Kidney (tissue), 14 donors: ENCODE results near the gene SGCB. TPM values are rescaled to one million over a fixed set of nuclear protein-coding genes. Genes with fewer than 3 reads are reported as not detected.

Experiments used
- DNase-seq, 5 donors: peaks; one replicate each; pipeline ENCODE4 v3.0.0-alpha.2; 2013 to 2020
- FAIRE-seq: peaks from 2 replicates; lab custom pipeline; 2012; peaks lifted over from hg19 to GRCh38; lab: Jason Lieb, UNC
- H3K27ac ChIP-seq, 2 donors: one replicate each; pipeline ENCODE4 v1.7.0; 2013; ENCODE audit warnings: low read depth in 2 of 2, low read length in 2 of 2, inconsistent platforms in 1 of 2
- H3K27me3 ChIP-seq: one replicate; pipeline ENCODE4 v1.7.1; 2013; ENCODE audit warnings: low read length, inconsistent platforms; ENCODE audit not compliant: control insufficient read depth, insufficient read depth
- H3K36me3 ChIP-seq, 3 donors: one replicate each; pipeline versions ENCODE4 v1.7.0 to v1.7.1; 2013; ENCODE audit warnings: low read length in 3 of 3, control low read depth in 1 of 3, inconsistent platforms in 1 of 3; ENCODE audit not compliant: insufficient read depth in 3 of 3, control insufficient read depth in 2 of 3
- H3K4me1 ChIP-seq, 3 donors: one replicate each; pipeline versions ENCODE4 v1.7.0 to v1.7.1; 2013; ENCODE audit warnings: low read length in 3 of 3, inconsistent platforms in 1 of 3, low read depth in 1 of 3; ENCODE audit not compliant: control insufficient read depth in 2 of 3, insufficient read depth in 2 of 3
- H3K4me3 ChIP-seq, 3 donors: one replicate each; pipeline versions ENCODE4 v1.7.0 to v1.8.1; 2013; ENCODE audit warnings: low read length in 3 of 3, control low read depth in 1 of 3, inconsistent platforms in 1 of 3
- H3K9ac ChIP-seq, 3 donors: one replicate each; pipeline versions ENCODE4 v1.7.0 to v1.7.1; 2013; ENCODE audit warnings: low read length in 3 of 3, control low read depth in 1 of 3, inconsistent platforms in 1 of 3
- H3K9me3 ChIP-seq, 3 donors: one replicate each; pipeline versions ENCODE4 v1.7.0 to v1.7.1; 2013; ENCODE audit warnings: low read length in 3 of 3, control low read depth in 1 of 3, inconsistent platforms in 1 of 3; ENCODE audit not compliant: control insufficient read depth in 2 of 3, insufficient read depth in 1 of 3
- CTCF ChIP-seq: IDR thresholded peaks from 3 replicates; pipeline ENCODE4 v1.5.1; 2012; ENCODE audit warnings: mild to moderate bottlenecking, moderate library complexity, borderline replicate concordance; ENCODE audit not compliant: insufficient read depth; ENCODE audit errors: extremely low read depth
- intact Hi-C: fragments of 100-400 bp; cut with DNase I; formaldehyde crosslinking; loops from one replicate; pipeline ENCODE4 v1.11.1; 2022
- polyA plus RNA-seq: library from polyadenylated mRNA; stranded (reverse); fragments of 350-450 nt; fragmentation: Illumina TruSeq; extraction: RNeasy Lipid Tissue Mini Kit (QIAGEN cat#74804); gene quantifications from one replicate; pipeline ENCODE4 v1.2.3, GENCODE V29; 2014; ENCODE audit warnings: low read depth, low replicate concordance; ENCODE audit not compliant: insufficient read depth
- total RNA-seq: library from RNA; stranded (reverse); fragmentation: NEBNext Ultra II Directional; extraction: Animal tissue kit (Norgen Biotek cat#: 25700); gene quantifications from one replicate; pipeline ENCODE4 v1.2.1, GENCODE V29; 2021
- donor health status: control.
- donor health status: control.
- donor health status: control.
- donor health status: control.
- donor health status: control.
- donor health status: DM: yes; HTN: yes; CAD: no.
- donor health status: Normal renal cell carcinoma (clear cell type).

The SGCB gene
- total and polyA plus RNA-seq, 2 donors from 2014 or later = 30.7 to 43.9 TPM

- Histone ChIP-seq H3K27ac (no peak overlapping the region), H3K36me3 (no peaks in the 10 kb centered on the region), H3K4me3 (no peak overlapping the region), H3K4me1 (no peaks in the 10 kb centered on the region), H3K9ac (no peak overlapping the region), H3K27me3 (no peaks in the 10 kb centered on the region), H3K9me3 (no peaks in the 10 kb centered on the region)
- intact Hi-C loops = no loop called here
- FAIRE-seq (no peak), DNase-seq (no peak)
- no peak for TF ChIP-seq CTCF
Observed at GRCh38 chr4:52079659-52080058, 41.6 kb upstream of the SGCB start.

GRCh38 chr4:52076731-52077130, 38.6 kb upstream of the SGCB start:
- no peak for TF ChIP-seq CTCF
- H3K36me3 ChIP-seq = no peaks in the 10 kb centered on the region
- no peaks in the 10 kb centered on the region for H3K4me1 ChIP-seq
- FAIRE-seq = no peak
- DNase-seq = peak; percentile 55 to 69 (median 61)
- H3K27me3 ChIP-seq = no peaks in the 10 kb centered on the region
- peak overlapping the region in 1 of 3 donors; percentile 2 for H3K4me3 ChIP-seq
- intact Hi-C loops = no loop called here
- H3K9me3 ChIP-seq = no peaks in the 10 kb centered on the region
- H3K9ac ChIP-seq = no peak overlapping the region
- no peak overlapping the region for H3K27ac ChIP-seq

GRCh38 chr4:52071791-52072546, 33.9 kb upstream of the SGCB start:
- DNase-seq = no peak
- no peak overlapping the region for H3K27ac ChIP-seq
- intact Hi-C loops = no loop called here
- no peaks in the 10 kb centered on the region for H3K4me1 ChIP-seq
- H3K4me3 ChIP-seq = peak overlapping the region in 2 of 3 donors; percentile 28 to 56
- FAIRE-seq = no peak
- peak overlapping the region in 1 of 3 donors; percentile 29 for H3K9ac ChIP-seq
- H3K27me3 ChIP-seq = no peaks in the 10 kb centered on the region
- no peaks in the 10 kb centered on the region for H3K9me3 ChIP-seq
- no peak for TF ChIP-seq CTCF
- H3K36me3 ChIP-seq = no peaks in the 10 kb centered on the region
